A549 (cell line): ENCODE results near the gene SLC10A3. TPM values are rescaled to one million over a fixed set of nuclear protein-coding genes. Genes with fewer than 3 reads are reported as not detected.

Source experiments
- ATAC-seq, 2 experiments: fragments of 200-7000 bp in 1 of 2; fragments of >200 bp in 1 of 2; cut with Nextera tagmentation in 1 of 2; cut with Tn5 transposase in 1 of 2; 3 replicates each; pipeline versions ENCODE4 v1.8.0 to v1.9.1; 2018 to 2020; ENCODE audit warnings: mild to moderate bottlenecking in 1 of 2, moderate library complexity in 1 of 2
- CTCF ChIA-PET: fragments of 300-600 bp; sonication (Branson Sonifier 250); formaldehyde crosslinking; extraction: SDS; loops from one replicate; lab custom pipeline; 2021; ENCODE audit warnings: antibody characterized with exemption, inconsistent platforms; lab: Yijun Ruan, JAX
- POLR2A ChIA-PET: fragments of 350-600 bp; formaldehyde crosslinking; extraction: SDS; loops from one replicate; lab custom pipeline; 2021; ENCODE audit warnings: antibody characterized with exemption, inconsistent platforms; lab: Yijun Ruan, JAX
- DNase-seq, 2 experiments: peaks; one replicate each; pipeline versions ENCODE4 v3.0.0 to v3.0.0-alpha.2; 2011 to 2016; ENCODE audit warnings: low read depth in 1 of 2, low spot score in 1 of 2
- FAIRE-seq: peaks from 2 replicates; lab custom pipeline; 2011; peaks lifted over from hg19 to GRCh38; lab: Jason Lieb, UNC
- H3K27ac ChIP-seq, 2 experiments: fragments of >200 bp; sonication (Bioruptor Twin); formaldehyde crosslinking; 3 replicates each; pipeline ENCODE4 v1.5.1; 2016 to 2017
- H3K4me1 ChIP-seq: fragments of >200 bp; sonication (Bioruptor Twin); formaldehyde crosslinking; 3 replicates; pipeline ENCODE4 v1.6.1; 2016
- H3K4me2 ChIP-seq: fragments of >200 bp; sonication (Bioruptor Twin); formaldehyde crosslinking; 3 replicates; pipeline ENCODE4 v1.6.1; 2016
- H3K4me3 ChIP-seq: fragments of >200 bp; sonication (Bioruptor Twin); formaldehyde crosslinking; 3 replicates; pipeline ENCODE4 v1.5.1; 2016
- H3K9me3 ChIP-seq: fragments of >200 bp; sonication (Bioruptor Twin); formaldehyde crosslinking; 3 replicates; pipeline ENCODE4 v1.6.1; 2016
- CBX2 ChIP-seq: fragments of 200-600 bp; sonication (generic); IDR thresholded peaks from 2 replicates; pipeline ENCODE4 v1.6.1; 2016; ENCODE audit warnings: low read depth, mild to moderate bottlenecking, borderline replicate concordance
- CEBPB ChIP-seq, 2 experiments: fragments of >200 bp in 1 of 2; sonication (Bioruptor Twin) in 1 of 2; formaldehyde crosslinking in 1 of 2; IDR thresholded peaks; 2 replicates each; pipeline ENCODE4 v1.6.1; 2012 to 2016
- EHF ChIP-seq: fragments of 250-450 bp; sonication (Bioruptor Pico); IDR thresholded peaks from 2 replicates; pipeline ENCODE4 v1.5.0; 2020; ENCODE audit warnings: mild to moderate bottlenecking
- EP300 ChIP-seq, 2 experiments: fragments of >200 bp; sonication (Bioruptor Twin); formaldehyde crosslinking; IDR thresholded peaks; 2 replicates in 1 of 2; 3 replicates in 1 of 2; pipeline ENCODE4 v1.6.1; 2016 to 2017
- FOSL2 ChIP-seq, 2 experiments: fragments of 450-650 bp in 1 of 2; fragments of >200 bp in 1 of 2; sonication (Bioruptor Twin) in 1 of 2; formaldehyde crosslinking; IDR thresholded peaks; 2 replicates each; pipeline versions ENCODE4 v1.5.0 to v1.6.1; 2016 to 2020; ENCODE audit warnings: mild to moderate bottlenecking in 1 of 2, moderate library complexity in 1 of 2
- KDM1A ChIP-seq: fragments of 200-600 bp; sonication (generic); IDR thresholded peaks from 2 replicates; pipeline ENCODE4 v1.6.1; 2016; ENCODE audit warnings: low read depth, mild to moderate bottlenecking
- KDM5A ChIP-seq: fragments of 200-600 bp; sonication (generic); IDR thresholded peaks from 2 replicates; pipeline ENCODE4 v1.6.1; 2016; ENCODE audit warnings: antibody characterized with exemption, mild to moderate bottlenecking
- MYC ChIP-seq: IDR thresholded peaks from 2 replicates; pipeline ENCODE4 v1.6.1; 2012; ENCODE audit warnings: mild to moderate bottlenecking, inconsistent platforms, low read length, improper control_type of control experiment, borderline replicate concordance
- POLR2A ChIP-seq: IDR thresholded peaks from 2 replicates; pipeline ENCODE4 v1.6.1; 2012; ENCODE audit warnings: mild to moderate bottlenecking, low read length
- RAD21 ChIP-seq, 2 experiments: fragments of >200 bp in 1 of 2; sonication (Bioruptor Twin) in 1 of 2; formaldehyde crosslinking in 1 of 2; IDR thresholded peaks in 1 of 2; conservative IDR thresholded peaks in 1 of 2; 2 replicates in 1 of 2; 3 replicates in 1 of 2; pipeline ENCODE4 v1.6.1; 2012 to 2018; ENCODE audit warnings: inconsistent platforms in 1 of 2
- RCOR1 ChIP-seq: fragments of 150-350 bp; IDR thresholded peaks from 2 replicates; pipeline ENCODE4 v1.6.1; 2014; ENCODE audit warnings: antibody characterized with exemption, low read length, low read depth
- SMC3 ChIP-seq: fragments of >200 bp; sonication (Bioruptor Twin); formaldehyde crosslinking; IDR thresholded peaks from 3 replicates; pipeline ENCODE4 v1.6.1; 2018; ENCODE audit warnings: inconsistent platforms
- ZC3H11A ChIP-seq: fragments of 450-650 bp; IDR thresholded peaks from 2 replicates; pipeline ENCODE4 v1.6.1; 2014; ENCODE audit warnings: antibody characterized with exemption, mild to moderate bottlenecking
- WGBS: methylation state at CpG from one replicate; pipeline ENCODE4 v1.1.6; 2017; ENCODE audit errors: missing lambda C conversion rate; 5-methylcytosine and 5-hydroxymethylcytosine counted together
- polyA plus RNA-seq, 4 experiments: library from polyadenylated mRNA; depleted of rRNA in 3 of 4; stranded (reverse); fragments of >200 nt; fragmentation: RNase III in 1 of 4; extraction: RNeasy Plus Mini Kit Qiagen cat#74134 plus additional on column Dnase treatment in 1 of 4; gene quantifications; 2 replicates in 3 of 4; 3 replicates in 1 of 4; pipeline ENCODE4 v1.2.3, GENCODE V29; 2011 to 2017
- TF ChIP-seq, protein P1 (sequence below): fragments of 250-450 bp; sonication (Bioruptor Pico); IDR thresholded peaks from 2 replicates; pipeline ENCODE4 v1.5.0; 2021; ENCODE audit warnings: mild to moderate bottlenecking, moderate library complexity, borderline replicate concordance
- TF ChIP-seq, protein P2 (sequence below): IDR thresholded peaks from 2 replicates; pipeline ENCODE4 v1.6.1; 2012
- TF ChIP-seq, protein P3 (sequence below): fragments of 250-450 bp; sonication (Bioruptor Pico); IDR thresholded peaks from 2 replicates; pipeline ENCODE4 v1.5.0; 2020; ENCODE audit warnings: low read depth, mild to moderate bottlenecking, moderate library complexity
- TF ChIP-seq, protein P4 (sequence below): fragments of 200-600 bp; sonication (generic); IDR thresholded peaks from 2 replicates; pipeline ENCODE4 v1.6.1; 2016; ENCODE audit warnings: antibody characterized with exemption, mild to moderate bottlenecking, moderate library complexity
- TF ChIP-seq, protein P5 (sequence below): fragments of >200 bp; sonication (Bioruptor Twin); formaldehyde crosslinking; IDR thresholded peaks from 3 replicates; pipeline ENCODE4 v1.5.1; 2016
- TF ChIP-seq, protein P6 (sequence below): IDR thresholded peaks from 2 replicates; pipeline ENCODE4 v1.6.1; 2012; ENCODE audit warnings: low read depth, borderline replicate concordance

SLC10A3 gene
- polyA plus RNA-seq, 2 of the 4 experiments (the other 2 are of a cell fraction) = 9.0 to 21.7 TPM

DNA sequence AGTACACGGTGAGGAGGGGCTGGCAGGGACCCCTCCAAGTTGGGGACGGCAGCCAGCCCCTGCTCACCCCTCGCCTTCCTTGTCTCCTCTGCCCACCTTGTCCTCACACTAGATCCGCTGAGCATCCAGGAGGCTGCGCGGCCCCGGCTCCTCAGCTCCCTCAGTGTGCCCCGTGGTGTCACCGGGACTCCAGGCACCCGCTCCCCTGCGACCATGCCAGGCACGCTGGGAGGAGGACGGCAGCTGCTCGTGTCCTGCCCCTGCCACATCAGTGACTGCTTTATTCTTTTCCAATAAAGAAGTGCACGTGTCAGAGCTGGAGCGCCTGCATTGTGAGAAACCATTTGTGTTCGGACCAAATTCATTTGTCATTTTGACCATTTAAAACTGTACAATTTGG lies 40.1 kb downstream of the SLC10A3 start:
- ATAC-seq = no peak
- DNase-seq = no peak
- Histone ChIP-seq H3K27ac (no peak overlapping the region), H3K4me1 (peaks cover 2% of the 10 kb centered on the region), H3K4me3 (no peak overlapping the region), H3K4me2 (no peak overlapping the region), H3K9me3 (no peaks in the 10 kb centered on the region)
- POLR2A ChIA-PET = no interaction called here
- FAIRE-seq = no peak
- TF ChIP-seq, protein P1, sequence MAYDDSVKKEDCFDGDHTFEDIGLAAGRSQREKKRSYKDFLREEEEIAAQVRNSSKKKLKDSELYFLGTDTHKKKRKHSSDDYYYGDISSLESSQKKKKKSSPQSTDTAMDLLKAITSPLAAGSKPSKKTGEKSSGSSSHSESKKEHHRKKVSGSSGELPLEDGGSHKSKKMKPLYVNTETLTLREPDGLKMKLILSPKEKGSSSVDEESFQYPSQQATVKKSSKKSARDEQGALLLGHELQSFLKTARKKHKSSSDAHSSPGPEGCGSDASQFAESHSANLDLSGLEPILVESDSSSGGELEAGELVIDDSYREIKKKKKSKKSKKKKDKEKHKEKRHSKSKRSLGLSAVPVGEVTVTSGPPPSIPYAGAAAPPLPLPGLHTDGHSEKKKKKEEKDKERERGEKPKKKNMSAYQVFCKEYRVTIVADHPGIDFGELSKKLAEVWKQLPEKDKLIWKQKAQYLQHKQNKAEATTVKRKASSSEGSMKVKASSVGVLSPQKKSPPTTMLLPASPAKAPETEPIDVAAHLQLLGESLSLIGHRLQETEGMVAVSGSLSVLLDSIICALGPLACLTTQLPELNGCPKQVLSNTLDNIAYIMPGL (CRISPR knock-in tag) = no peak
- TF ChIP-seq SMC3 (no peak), RCOR1 (no peak), EHF (no peak), EP300 (IDR thresholded peaks at IDR 0.05) (no peak), RAD21 (conservative IDR thresholded peaks at IDR 0.05 in 1 of 2, IDR thresholded peaks at IDR 0.05 in 1 of 2) (no peak), CBX2 (no peak), ZC3H11A (no peak), MYC (no peak), CEBPB (IDR thresholded peaks at IDR 0.05) (no peak), KDM1A (no peak), FOSL2 (IDR thresholded peaks at IDR 0.05) (no peak), FOSL2 (CRISPR knock-in tag; IDR thresholded peaks at IDR 0.05) (no peak), POLR2A (no peak), KDM5A (no peak)
- TF ChIP-seq, protein P2, sequence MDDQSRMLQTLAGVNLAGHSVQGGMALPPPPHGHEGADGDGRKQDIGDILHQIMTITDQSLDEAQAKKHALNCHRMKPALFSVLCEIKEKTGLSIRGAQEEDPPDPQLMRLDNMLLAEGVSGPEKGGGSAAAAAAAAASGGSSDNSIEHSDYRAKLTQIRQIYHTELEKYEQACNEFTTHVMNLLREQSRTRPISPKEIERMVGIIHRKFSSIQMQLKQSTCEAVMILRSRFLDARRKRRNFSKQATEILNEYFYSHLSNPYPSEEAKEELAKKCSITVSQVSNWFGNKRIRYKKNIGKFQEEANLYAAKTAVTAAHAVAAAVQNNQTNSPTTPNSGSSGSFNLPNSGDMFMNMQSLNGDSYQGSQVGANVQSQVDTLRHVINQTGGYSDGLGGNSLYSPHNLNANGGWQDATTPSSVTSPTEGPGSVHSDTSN = no peak
- TF ChIP-seq, protein P3, sequence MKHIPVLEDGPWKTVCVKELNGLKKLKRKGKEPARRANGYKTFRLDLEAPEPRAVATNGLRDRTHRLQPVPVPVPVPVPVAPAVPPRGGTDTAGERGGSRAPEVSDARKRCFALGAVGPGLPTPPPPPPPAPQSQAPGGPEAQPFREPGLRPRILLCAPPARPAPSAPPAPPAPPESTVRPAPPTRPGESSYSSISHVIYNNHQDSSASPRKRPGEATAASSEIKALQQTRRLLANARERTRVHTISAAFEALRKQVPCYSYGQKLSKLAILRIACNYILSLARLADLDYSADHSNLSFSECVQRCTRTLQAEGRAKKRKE (CRISPR knock-in tag) = no peak
- TF ChIP-seq, protein P4, sequence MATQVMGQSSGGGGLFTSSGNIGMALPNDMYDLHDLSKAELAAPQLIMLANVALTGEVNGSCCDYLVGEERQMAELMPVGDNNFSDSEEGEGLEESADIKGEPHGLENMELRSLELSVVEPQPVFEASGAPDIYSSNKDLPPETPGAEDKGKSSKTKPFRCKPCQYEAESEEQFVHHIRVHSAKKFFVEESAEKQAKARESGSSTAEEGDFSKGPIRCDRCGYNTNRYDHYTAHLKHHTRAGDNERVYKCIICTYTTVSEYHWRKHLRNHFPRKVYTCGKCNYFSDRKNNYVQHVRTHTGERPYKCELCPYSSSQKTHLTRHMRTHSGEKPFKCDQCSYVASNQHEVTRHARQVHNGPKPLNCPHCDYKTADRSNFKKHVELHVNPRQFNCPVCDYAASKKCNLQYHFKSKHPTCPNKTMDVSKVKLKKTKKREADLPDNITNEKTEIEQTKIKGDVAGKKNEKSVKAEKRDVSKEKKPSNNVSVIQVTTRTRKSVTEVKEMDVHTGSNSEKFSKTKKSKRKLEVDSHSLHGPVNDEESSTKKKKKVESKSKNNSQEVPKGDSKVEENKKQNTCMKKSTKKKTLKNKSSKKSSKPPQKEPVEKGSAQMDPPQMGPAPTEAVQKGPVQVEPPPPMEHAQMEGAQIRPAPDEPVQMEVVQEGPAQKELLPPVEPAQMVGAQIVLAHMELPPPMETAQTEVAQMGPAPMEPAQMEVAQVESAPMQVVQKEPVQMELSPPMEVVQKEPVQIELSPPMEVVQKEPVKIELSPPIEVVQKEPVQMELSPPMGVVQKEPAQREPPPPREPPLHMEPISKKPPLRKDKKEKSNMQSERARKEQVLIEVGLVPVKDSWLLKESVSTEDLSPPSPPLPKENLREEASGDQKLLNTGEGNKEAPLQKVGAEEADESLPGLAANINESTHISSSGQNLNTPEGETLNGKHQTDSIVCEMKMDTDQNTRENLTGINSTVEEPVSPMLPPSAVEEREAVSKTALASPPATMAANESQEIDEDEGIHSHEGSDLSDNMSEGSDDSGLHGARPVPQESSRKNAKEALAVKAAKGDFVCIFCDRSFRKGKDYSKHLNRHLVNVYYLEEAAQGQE = no peak
- TF ChIP-seq, protein P5, sequence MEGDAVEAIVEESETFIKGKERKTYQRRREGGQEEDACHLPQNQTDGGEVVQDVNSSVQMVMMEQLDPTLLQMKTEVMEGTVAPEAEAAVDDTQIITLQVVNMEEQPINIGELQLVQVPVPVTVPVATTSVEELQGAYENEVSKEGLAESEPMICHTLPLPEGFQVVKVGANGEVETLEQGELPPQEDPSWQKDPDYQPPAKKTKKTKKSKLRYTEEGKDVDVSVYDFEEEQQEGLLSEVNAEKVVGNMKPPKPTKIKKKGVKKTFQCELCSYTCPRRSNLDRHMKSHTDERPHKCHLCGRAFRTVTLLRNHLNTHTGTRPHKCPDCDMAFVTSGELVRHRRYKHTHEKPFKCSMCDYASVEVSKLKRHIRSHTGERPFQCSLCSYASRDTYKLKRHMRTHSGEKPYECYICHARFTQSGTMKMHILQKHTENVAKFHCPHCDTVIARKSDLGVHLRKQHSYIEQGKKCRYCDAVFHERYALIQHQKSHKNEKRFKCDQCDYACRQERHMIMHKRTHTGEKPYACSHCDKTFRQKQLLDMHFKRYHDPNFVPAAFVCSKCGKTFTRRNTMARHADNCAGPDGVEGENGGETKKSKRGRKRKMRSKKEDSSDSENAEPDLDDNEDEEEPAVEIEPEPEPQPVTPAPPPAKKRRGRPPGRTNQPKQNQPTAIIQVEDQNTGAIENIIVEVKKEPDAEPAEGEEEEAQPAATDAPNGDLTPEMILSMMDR = no peak
- TF ChIP-seq, protein P6, sequence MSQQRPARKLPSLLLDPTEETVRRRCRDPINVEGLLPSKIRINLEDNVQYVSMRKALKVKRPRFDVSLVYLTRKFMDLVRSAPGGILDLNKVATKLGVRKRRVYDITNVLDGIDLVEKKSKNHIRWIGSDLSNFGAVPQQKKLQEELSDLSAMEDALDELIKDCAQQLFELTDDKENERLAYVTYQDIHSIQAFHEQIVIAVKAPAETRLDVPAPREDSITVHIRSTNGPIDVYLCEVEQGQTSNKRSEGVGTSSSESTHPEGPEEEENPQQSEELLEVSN = no peak
- WGBS = 95% methylated on average over 11 of the region's 17 CpGs
- CTCF ChIA-PET = interaction anchor here (1.1 kb wide), 1 partner anchor 27 kb away, joined by 3 read pairs; no protein-coding TSS in a partner anchor
